Trophoblast cell (in vitro differentiated cells and primary cell): ENCODE results near the gene MAD2L1BP. TPM values are rescaled to one million over a fixed set of nuclear protein-coding genes. Genes with fewer than 3 reads are reported as not detected.
"Not testable (repeated sequence)": the region's sequence is repeated elsewhere in the genome, so short reads cannot be mapped to it uniquely, and the experiment has no call there.

Source experiments
- DNase-seq, 2 donors: peaks; one replicate each; pipeline ENCODE4 v3.0.0-alpha.2; 2016
- H2AFZ ChIP-seq: 2 replicates; pipeline ENCODE4 v1.6.1; 2013; ENCODE audit warnings: low read length, moderate library complexity, mild to moderate bottlenecking; ENCODE audit not compliant: insufficient read depth, poor library complexity
- H2AK5ac ChIP-seq: 2 replicates; pipeline ENCODE4 v1.6.1; 2013; ENCODE audit warnings: mild to moderate bottlenecking, low read length
- H2BK120ac ChIP-seq: 2 replicates; pipeline ENCODE4 v1.6.1; 2013; ENCODE audit warnings: low read length, mild to moderate bottlenecking, moderate library complexity; ENCODE audit not compliant: insufficient read depth, poor library complexity
- H2BK12ac ChIP-seq: 2 replicates; pipeline ENCODE4 v1.6.1; 2013; ENCODE audit warnings: mild to moderate bottlenecking, low read length, moderate library complexity
- H2BK5ac ChIP-seq: 2 replicates; pipeline ENCODE4 v1.6.1; 2013; ENCODE audit warnings: low read length, low read depth, moderate library complexity, mild to moderate bottlenecking; ENCODE audit not compliant: poor library complexity
- H3K14ac ChIP-seq: 2 replicates; pipeline ENCODE4 v1.6.1; 2013; ENCODE audit warnings: mild to moderate bottlenecking, low read length
- H3K18ac ChIP-seq: 2 replicates; pipeline ENCODE4 v1.6.1; 2013; ENCODE audit warnings: mild to moderate bottlenecking, low read length
- H3K23ac ChIP-seq: 2 replicates; pipeline ENCODE4 v1.6.1; 2013; ENCODE audit warnings: low read length
- H3K27ac ChIP-seq: 2 replicates; pipeline ENCODE4 v1.5.1; 2013; ENCODE audit warnings: low read depth, mild to moderate bottlenecking, inconsistent platforms, low read length, moderate library complexity
- H3K27me3 ChIP-seq: 2 replicates; pipeline ENCODE4 v1.6.1; 2013; ENCODE audit warnings: inconsistent platforms, mild to moderate bottlenecking, low read length, moderate library complexity; ENCODE audit not compliant: insufficient read depth
- H3K36me3 ChIP-seq, 2 experiments: 1 replicate in 1 of 2; 2 replicates in 1 of 2; pipeline ENCODE4 v1.6.1; 2013; ENCODE audit warnings: low read length in 2 of 2, mild to moderate bottlenecking in 2 of 2, moderate library complexity in 1 of 2; ENCODE audit not compliant: insufficient read depth in 2 of 2, control insufficient read depth in 1 of 2
- H3K4ac ChIP-seq: 2 replicates; pipeline ENCODE4 v1.6.1; 2013; ENCODE audit warnings: low read depth, mild to moderate bottlenecking, low read length, moderate library complexity
- H3K4me1 ChIP-seq, 2 experiments: 1 replicate in 1 of 2; 2 replicates in 1 of 2; pipeline ENCODE4 v1.6.1; 2013; ENCODE audit warnings: low read length in 2 of 2, mild to moderate bottlenecking in 2 of 2, moderate library complexity in 1 of 2; ENCODE audit not compliant: insufficient read depth in 2 of 2, control insufficient read depth in 1 of 2
- H3K4me2 ChIP-seq: 2 replicates; pipeline ENCODE4 v1.6.1; 2013; ENCODE audit warnings: inconsistent platforms, mild to moderate bottlenecking, low read length, moderate library complexity
- H3K4me3 ChIP-seq: 2 replicates; pipeline ENCODE4 v1.5.1; 2013; ENCODE audit warnings: mild to moderate bottlenecking, low read depth, low read length, inconsistent platforms
- H3K79me1 ChIP-seq: one replicate; pipeline ENCODE4 v1.6.1; 2013; ENCODE audit warnings: low read length
- H3K79me2 ChIP-seq: 2 replicates; pipeline ENCODE4 v1.6.1; 2013; ENCODE audit warnings: low read length, mild to moderate bottlenecking; ENCODE audit not compliant: control insufficient read depth, insufficient read depth, poor library complexity
- H3K9ac ChIP-seq: 2 replicates; pipeline ENCODE4 v1.6.1; 2013; ENCODE audit warnings: mild to moderate bottlenecking, low read length
- H3K9me3 ChIP-seq: 2 replicates; pipeline ENCODE4 v1.6.1; 2013; ENCODE audit warnings: low read depth, mild to moderate bottlenecking, control low read depth, inconsistent platforms, low read length; ENCODE audit not compliant: insufficient read depth
- H4K12ac ChIP-seq: 2 replicates; pipeline ENCODE4 v1.6.1; 2013; ENCODE audit warnings: low read depth, mild to moderate bottlenecking, low read length, moderate library complexity
- H4K8ac ChIP-seq: 2 replicates; pipeline ENCODE4 v1.6.1; 2013; ENCODE audit warnings: low read depth, mild to moderate bottlenecking, low read length, moderate library complexity
- H4K91ac ChIP-seq: one replicate; pipeline ENCODE4 v1.6.1; 2013; ENCODE audit warnings: low read depth, mild to moderate bottlenecking, low read length, moderate library complexity
- WGBS: extraction: QIAGEN DNeasy Blood & Tissue Kit; methylation state at CpG from one replicate; pipeline ENCODE4 v1.1.7; 2013; ENCODE audit warnings: missing lambda C conversion rate; ENCODE audit not compliant: insufficient read length, insufficient coverage; ENCODE audit errors: extremely low coverage; 5-methylcytosine and 5-hydroxymethylcytosine counted together
- polyA plus RNA-seq: library from polyadenylated mRNA; stranded (reverse); fragments of 200-250 nt; gene quantifications from 2 replicates; pipeline ENCODE4 v1.2.3, GENCODE V29; 2013

Gene MAD2L1BP, protein sequence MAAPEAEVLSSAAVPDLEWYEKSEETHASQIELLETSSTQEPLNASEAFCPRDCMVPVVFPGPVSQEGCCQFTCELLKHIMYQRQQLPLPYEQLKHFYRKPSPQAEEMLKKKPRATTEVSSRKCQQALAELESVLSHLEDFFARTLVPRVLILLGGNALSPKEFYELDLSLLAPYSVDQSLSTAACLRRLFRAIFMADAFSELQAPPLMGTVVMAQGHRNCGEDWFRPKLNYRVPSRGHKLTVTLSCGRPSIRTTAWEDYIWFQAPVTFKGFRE
- 20.6 and 21.2 TPM in 2 replicates for polyA plus RNA-seq

DNA sequence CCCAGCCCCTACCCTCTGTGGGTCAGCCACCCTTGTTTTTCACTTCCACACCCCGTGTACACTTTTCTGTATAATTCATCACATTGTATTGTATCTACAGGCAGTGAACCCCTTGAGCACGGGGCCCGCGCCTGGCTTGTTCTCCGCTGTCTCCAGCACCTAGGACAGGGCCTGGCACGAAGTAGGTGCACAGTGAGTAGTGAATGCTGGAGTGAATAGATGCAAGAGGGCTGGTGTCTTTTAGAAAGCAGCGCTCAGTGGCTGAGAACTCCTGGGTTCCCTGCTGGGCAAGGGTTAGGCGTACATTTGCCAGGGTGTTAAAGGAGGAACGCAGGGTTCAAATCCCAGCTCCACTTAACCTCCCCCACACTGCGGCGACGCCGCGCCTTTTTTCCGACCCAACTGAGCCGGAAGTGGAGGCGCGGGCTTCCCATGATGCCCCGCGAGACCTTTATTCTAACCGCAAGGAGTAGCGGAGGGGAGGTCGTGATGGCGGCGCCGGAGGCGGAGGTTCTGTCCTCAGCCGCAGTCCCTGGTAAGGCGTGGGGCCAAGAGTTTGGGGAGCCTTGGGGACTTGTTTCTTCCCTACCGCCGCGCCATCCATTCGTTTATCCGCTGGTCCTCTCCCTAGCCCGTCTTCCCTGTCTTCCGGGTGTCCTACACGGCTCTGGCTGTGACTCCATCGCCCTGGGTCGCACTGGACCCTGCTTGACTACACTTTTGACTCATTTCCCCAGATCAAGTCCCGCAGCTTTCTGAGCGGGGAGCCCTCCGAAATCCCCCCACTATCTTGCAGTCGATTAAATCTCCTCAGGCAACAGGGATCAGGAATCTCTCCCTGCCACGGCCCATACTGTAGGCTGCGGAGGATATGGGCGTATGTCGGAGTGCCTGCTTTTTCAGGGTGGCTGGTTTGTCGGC is at the start of gene MAD2L1BP:
MAD2L1BP (plus strand) TSS at position 454 of the 921 bp plus-strand sequence; CDS start at position 490, 36 bp downstream.
- H3K27ac ChIP-seq: no peak within 1 kb of the TSS
- H3K14ac ChIP-seq: peak within 1 kb of the TSS; percentile 93
- H3K79me1 ChIP-seq: peaks cover 7% of the 10 kb centered on the region
- peak within 1 kb of the TSS; percentile 62 for H3K4me2 ChIP-seq
- no peak within 1 kb of the TSS for H3K23ac ChIP-seq
- no CpG with 5 or more reads among the region's 48 CpGs for WGBS
- H3K27me3 ChIP-seq: no peaks in the 10 kb centered on the region
- peak within 1 kb of the TSS; percentile 37 for H2BK12ac ChIP-seq
- H2BK5ac ChIP-seq: peak within 1 kb of the TSS; percentile 48
- peak within 1 kb of the TSS; percentile 71 for H3K4ac ChIP-seq
- peaks cover 15 to 16% of the 10 kb centered on the region in 2 experiments for H3K36me3 ChIP-seq
- peak within 1 kb of the TSS; percentile 94 for H2AFZ ChIP-seq
- H3K9me3 ChIP-seq: no peaks in the 10 kb centered on the region
- H2BK120ac ChIP-seq: peak within 1 kb of the TSS; percentile 67
- peak within 1 kb of the TSS; percentile 97 for H4K8ac ChIP-seq
- H3K4me3 ChIP-seq: peak within 1 kb of the TSS; percentile 93
- peak within 1 kb of the TSS; percentile 91 for H3K18ac ChIP-seq
- peak; percentile 68 to 86 for DNase-seq
- peaks cover 4% of the 10 kb centered on the region for H3K79me2 ChIP-seq
- H3K4me1 ChIP-seq: peaks cover 10 to 12% of the 10 kb centered on the region in 2 experiments
- H4K12ac ChIP-seq: peak within 1 kb of the TSS; percentile 89
- peak within 1 kb of the TSS; percentile 87 for H4K91ac ChIP-seq
- peak within 1 kb of the TSS; percentile 92 for H3K9ac ChIP-seq
- H2AK5ac ChIP-seq: peak within 1 kb of the TSS; percentile 84

DNA sequence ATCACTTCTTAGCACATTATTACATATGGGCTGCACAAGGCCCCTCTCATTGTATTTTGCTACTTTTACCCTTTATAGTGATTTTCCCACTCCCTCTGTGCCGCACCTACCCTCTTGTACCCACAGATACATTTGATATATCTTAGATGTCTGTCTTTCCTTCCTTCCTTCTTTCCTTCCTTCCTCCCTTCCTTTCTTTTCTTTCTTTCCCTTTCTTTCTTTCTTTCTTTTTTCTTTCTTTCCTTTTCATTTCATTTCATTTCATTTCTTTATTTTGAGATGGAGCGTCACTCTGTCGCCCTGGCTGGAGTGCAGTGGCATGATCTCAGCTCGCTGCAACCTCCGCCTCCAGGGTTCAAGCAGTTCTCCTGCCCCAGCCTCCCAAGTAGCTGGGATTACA is 47.4 kb upstream of the MAD2L1BP start:
- Histone ChIP-seq H2BK120ac (no peak overlapping the region), H3K79me1 (no peaks in the 10 kb centered on the region), H3K36me3 (peaks cover 25 to 32% of the 10 kb centered on the region in 2 experiments), H2BK5ac (no peak overlapping the region), H3K27me3 (no peaks in the 10 kb centered on the region), H4K91ac (no peak overlapping the region), H3K9ac (no peak overlapping the region), H3K18ac (no peak overlapping the region), H3K4me3 (no peak overlapping the region), H2BK12ac (no peak overlapping the region), H3K27ac (no peak overlapping the region), H3K4me2 (no peak overlapping the region), H3K79me2 (no peaks in the 10 kb centered on the region), H3K4me1 (no peaks in the 10 kb centered on the region), H2AFZ (no peak overlapping the region), H3K4ac (no peak overlapping the region), H4K8ac (no peak overlapping the region), H2AK5ac (no peak overlapping the region), H3K14ac (no peak overlapping the region), H3K9me3 (no peaks in the 10 kb centered on the region), H4K12ac (no peak overlapping the region), H3K23ac (no peak overlapping the region)
- no CpG with 5 or more reads among the region's 5 CpGs for WGBS
- DNase-seq: no peak

DNA sequence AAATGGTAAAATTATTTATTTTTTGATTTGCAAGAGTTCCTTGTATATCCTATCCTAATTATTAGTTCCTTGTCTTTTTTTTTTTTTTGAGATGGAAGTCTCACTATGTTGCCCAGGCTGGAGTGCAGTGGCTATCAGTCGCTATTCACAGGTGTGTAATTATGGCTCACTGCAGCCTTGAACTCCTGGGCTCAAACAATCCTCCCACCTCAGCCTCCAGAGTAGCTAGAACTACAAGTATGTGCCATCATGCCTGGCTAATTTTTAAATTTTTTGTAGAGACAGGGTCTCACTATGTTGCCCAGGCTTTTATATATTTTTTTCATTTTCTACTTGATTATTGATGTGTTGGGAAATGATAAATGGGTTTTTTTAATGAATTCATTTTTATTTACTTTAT is 46.1 kb upstream of the MAD2L1BP start:
- H2BK5ac ChIP-seq, H3K79me1 ChIP-seq, H3K27ac ChIP-seq, H4K8ac ChIP-seq, H2BK12ac ChIP-seq, H3K18ac ChIP-seq, H4K12ac ChIP-seq, H3K27me3 ChIP-seq, H3K14ac ChIP-seq, H3K4me2 ChIP-seq, H2BK120ac ChIP-seq, H3K9me3 ChIP-seq, H2AFZ ChIP-seq, H3K4me3 ChIP-seq, H3K23ac ChIP-seq, H2AK5ac ChIP-seq, H3K4me1 ChIP-seq, H4K91ac ChIP-seq, DNase-seq, H3K9ac ChIP-seq, H3K79me2 ChIP-seq, H3K4ac ChIP-seq: not testable (repeated sequence)
- peaks cover 26 to 27% of the 10 kb centered on the region in 2 experiments for H3K36me3 ChIP-seq
- no CpG with 5 or more reads among the region's 1 CpG for WGBS

DNA sequence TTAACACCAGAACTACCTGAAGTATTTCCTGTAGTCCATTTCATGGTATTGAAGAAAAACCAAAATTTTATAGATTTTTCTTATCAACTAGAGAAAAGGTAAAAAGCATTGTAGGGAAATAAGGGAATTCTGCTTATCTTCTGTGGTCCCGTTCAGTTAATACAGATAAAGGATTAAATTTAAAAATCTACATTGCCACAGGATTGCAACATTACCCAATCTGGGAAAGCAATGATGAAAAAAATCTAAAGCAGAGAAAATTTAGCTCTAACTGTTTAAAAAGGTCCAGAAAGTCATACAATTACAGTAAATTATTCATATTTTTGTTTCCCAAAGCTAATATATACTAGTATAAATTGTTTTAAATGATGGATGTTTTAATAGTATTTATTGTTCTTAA is 41.7 kb upstream of the MAD2L1BP start:
- H2AFZ ChIP-seq: no peak overlapping the region
- H4K8ac ChIP-seq: no peak overlapping the region
- H2BK12ac ChIP-seq: no peak overlapping the region
- no peak overlapping the region for H3K4me3 ChIP-seq
- no peaks in the 10 kb centered on the region for H3K27me3 ChIP-seq
- no peak overlapping the region for H3K4ac ChIP-seq
- H2BK5ac ChIP-seq: no peak overlapping the region
- no peak overlapping the region for H2BK120ac ChIP-seq
- no peak overlapping the region for H2AK5ac ChIP-seq
- no peak for DNase-seq
- H3K9me3 ChIP-seq: no peaks in the 10 kb centered on the region
- H3K79me1 ChIP-seq: no peaks in the 10 kb centered on the region
- H4K91ac ChIP-seq: no peak overlapping the region
- no peak overlapping the region for H4K12ac ChIP-seq
- H3K14ac ChIP-seq: no peak overlapping the region
- H3K9ac ChIP-seq: no peak overlapping the region
- WGBS: no CpG with 5 or more reads among the region's 1 CpG
- H3K27ac ChIP-seq: no peak overlapping the region
- no peaks in the 10 kb centered on the region for H3K79me2 ChIP-seq
- H3K4me1 ChIP-seq: no peaks in the 10 kb centered on the region
- no peak overlapping the region for H3K4me2 ChIP-seq
- H3K23ac ChIP-seq: no peak overlapping the region
- no peak overlapping the region for H3K18ac ChIP-seq
- peaks cover 18 to 24% of the 10 kb centered on the region in 2 experiments for H3K36me3 ChIP-seq
